GM23338 (cell line): Measurements from ENCODE around the gene SYT17.

Experiments
- CREB1 ChIP-seq: fragments of 250-450 bp; sonication (Bioruptor Pico); IDR thresholded peaks from 2 replicates; pipeline ENCODE4 v1.5.0; 2020; ENCODE audit warnings: low read depth, mild to moderate bottlenecking, moderate library complexity
- CTCF ChIP-seq, 2 experiments: fragments of 200-600 bp in 1 of 2; sonication (generic) in 1 of 2; conservative IDR thresholded peaks; 2 replicates each; pipeline versions ENCODE4 v1.5.1 to v1.6.1; 2016 to 2017; ENCODE audit warnings: antibody characterized with exemption in 2 of 2, low read depth in 2 of 2, mild to moderate bottlenecking in 2 of 2, moderate library complexity in 1 of 2
- ETS1 ChIP-seq: IDR thresholded peaks from 2 replicates; pipeline ENCODE4 v1.6.1; 2016; ENCODE audit warnings: antibody characterized with exemption
- EZH2 ChIP-seq: fragments of 200-600 bp; sonication (generic); IDR thresholded peaks from one replicate; pipeline ENCODE4 v1.8.0; 2017; ENCODE audit warnings: antibody characterized with exemption, mild to moderate bottlenecking, low read depth; ENCODE audit not compliant: unreplicated experiment
- EZH2phosphoT487 ChIP-seq: fragments of 200-600 bp; sonication (generic); IDR thresholded peaks from one replicate; pipeline ENCODE4 v1.8.1; 2018; ENCODE audit warnings: antibody characterized with exemption; ENCODE audit not compliant: unreplicated experiment
- JUNB ChIP-seq: IDR thresholded peaks from one replicate; pipeline ENCODE4 v1.6.1; 2016; ENCODE audit warnings: antibody characterized with exemption; ENCODE audit not compliant: unreplicated experiment
- POLR2AphosphoS5 ChIP-seq: IDR thresholded peaks from 2 replicates; pipeline ENCODE4 v1.6.1; 2016; ENCODE audit warnings: antibody characterized with exemption, low read depth
- REST ChIP-seq: IDR thresholded peaks from one replicate; pipeline ENCODE4 v1.6.1; 2018; ENCODE audit warnings: antibody characterized with exemption; ENCODE audit not compliant: unreplicated experiment
- ZNF114 ChIP-seq: fragments of 250-450 bp; sonication (Bioruptor Pico); IDR thresholded peaks from 2 replicates; pipeline ENCODE4 v1.5.0; 2020; ENCODE audit warnings: mild to moderate bottlenecking, moderate library complexity
- ZNF331 ChIP-seq: fragments of 250-450 bp; sonication (Bioruptor Pico); IDR thresholded peaks from 2 replicates; pipeline ENCODE4 v1.5.0; 2020; ENCODE audit warnings: low read depth, mild to moderate bottlenecking, moderate library complexity

DNA sequence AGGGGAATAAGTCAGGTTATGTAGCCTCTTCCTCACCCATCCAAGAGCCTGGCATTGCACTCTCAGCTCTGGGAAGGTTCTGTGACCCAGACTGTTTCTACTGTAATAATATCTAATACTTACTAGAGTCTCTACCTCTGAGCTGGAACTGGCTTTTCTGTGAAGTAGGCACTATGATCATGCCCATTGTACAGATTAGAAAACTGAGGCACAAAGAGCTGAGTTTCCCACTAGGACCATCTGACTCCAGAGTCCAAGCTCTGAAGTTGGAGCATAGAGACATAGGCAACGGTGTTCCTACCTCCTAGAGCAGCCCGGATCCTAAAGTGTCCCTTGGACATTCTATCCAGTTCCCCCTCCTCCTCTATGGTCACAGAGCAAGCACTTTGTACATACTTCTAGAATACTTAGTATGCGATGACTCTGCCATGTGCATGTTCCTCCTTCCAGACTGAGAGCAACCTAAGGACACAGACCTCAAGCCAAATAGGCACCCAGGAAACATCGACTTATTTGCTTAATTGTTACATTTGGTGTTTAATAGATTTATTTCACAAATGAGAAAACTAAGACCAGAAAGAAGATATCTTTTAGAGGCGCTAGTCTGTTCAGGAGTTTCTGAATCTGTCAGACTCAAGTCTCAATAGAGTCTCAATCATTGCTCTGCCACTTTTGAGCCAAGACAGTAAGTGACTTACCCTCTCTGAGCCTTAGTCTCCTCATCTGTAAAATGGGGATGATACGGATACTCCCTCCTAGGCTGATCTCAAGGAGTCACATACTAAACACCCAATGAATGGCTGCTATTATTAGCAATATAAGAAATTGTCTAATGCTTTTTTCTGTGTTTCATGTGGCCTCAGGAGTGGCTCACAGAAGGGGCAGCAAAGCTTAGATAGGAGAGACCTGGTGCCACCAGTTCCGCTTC, 121.1 kb downstream of the SYT17 start:
- TF ChIP-seq POLR2AphosphoS5 = no peak
- no peak for TF ChIP-seq EZH2
- no peak for TF ChIP-seq CREB1 (CRISPR knock-in tag)
- TF ChIP-seq CTCF (conservative IDR thresholded peaks at IDR 0.05; ENCODE audit: low read depth in 2 of 2) = no peak
- TF ChIP-seq EZH2phosphoT487 = no peak
- no peak for TF ChIP-seq ZNF114 (CRISPR knock-in tag)
- TF ChIP-seq REST = no peak
- TF ChIP-seq ZNF331 (CRISPR knock-in tag) = no peak
- TF ChIP-seq JUNB = no peak
- TF ChIP-seq ETS1 = no peak
